ENCODE results near the gene NFKB2.

NFKB2 gene

DNA sequence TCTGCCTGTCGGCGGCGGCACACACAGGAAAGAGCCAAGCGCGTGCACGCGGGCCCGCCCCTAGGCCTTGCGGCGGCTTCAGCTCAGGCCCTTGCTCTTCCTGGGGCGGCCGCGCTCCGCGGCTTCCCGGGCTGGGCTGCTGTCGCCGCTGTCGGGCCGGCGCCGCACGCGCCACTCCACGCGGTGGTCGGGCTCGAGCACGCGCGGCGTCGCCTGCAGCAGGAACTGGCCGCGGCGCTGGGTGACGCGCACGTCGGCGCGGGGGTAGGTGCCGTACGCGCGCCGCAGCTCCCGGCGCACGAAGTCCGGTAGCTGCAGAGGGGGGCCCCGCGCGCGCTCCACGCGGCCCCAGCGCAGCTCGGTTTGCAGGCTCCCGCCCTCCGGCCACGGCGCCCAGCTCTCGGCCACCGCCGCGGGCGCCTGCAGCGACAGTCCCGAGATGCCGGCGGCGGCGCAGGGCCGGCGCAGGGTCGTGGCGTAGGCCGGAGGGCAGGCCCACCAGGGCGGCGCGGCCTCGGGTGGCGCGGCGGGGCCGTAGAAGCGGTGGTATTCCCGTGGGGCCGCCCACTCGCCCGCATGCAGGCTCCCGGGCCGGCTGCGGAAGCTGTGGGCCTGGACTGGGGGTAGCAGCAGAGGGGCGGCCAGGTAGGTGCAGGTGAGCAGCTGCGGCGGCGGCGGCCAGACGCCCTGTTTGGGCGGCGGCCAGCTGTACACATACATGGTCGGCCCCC, 55.0 kb downstream of the NFKB2 start:
- no peaks in the 10 kb centered on the region for H3K9me3 Mint-ChIP-seq
- TF ChIP-seq, protein P1, sequence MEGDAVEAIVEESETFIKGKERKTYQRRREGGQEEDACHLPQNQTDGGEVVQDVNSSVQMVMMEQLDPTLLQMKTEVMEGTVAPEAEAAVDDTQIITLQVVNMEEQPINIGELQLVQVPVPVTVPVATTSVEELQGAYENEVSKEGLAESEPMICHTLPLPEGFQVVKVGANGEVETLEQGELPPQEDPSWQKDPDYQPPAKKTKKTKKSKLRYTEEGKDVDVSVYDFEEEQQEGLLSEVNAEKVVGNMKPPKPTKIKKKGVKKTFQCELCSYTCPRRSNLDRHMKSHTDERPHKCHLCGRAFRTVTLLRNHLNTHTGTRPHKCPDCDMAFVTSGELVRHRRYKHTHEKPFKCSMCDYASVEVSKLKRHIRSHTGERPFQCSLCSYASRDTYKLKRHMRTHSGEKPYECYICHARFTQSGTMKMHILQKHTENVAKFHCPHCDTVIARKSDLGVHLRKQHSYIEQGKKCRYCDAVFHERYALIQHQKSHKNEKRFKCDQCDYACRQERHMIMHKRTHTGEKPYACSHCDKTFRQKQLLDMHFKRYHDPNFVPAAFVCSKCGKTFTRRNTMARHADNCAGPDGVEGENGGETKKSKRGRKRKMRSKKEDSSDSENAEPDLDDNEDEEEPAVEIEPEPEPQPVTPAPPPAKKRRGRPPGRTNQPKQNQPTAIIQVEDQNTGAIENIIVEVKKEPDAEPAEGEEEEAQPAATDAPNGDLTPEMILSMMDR (IDR thresholded peaks at IDR 0.05; ENCODE audit: unreplicated experiment in 3 of 3): no peak
- H3K36me3 Mint-ChIP-seq (ENCODE audit: low read depth): peaks cover 5% of the 10 kb centered on the region
- peaks cover 7% of the 10 kb centered on the region for H3K4me1 Mint-ChIP-seq
- H3K27me3 Mint-ChIP-seq (ENCODE audit: low read depth): peaks cover 3% of the 10 kb centered on the region
- H3K27ac Mint-ChIP-seq: peak overlapping the region; percentile 58 to 77 (median 73)
- H3K4me3 Mint-ChIP-seq: peak overlapping the region; percentile 94 to 95 (median 94)

DNA sequence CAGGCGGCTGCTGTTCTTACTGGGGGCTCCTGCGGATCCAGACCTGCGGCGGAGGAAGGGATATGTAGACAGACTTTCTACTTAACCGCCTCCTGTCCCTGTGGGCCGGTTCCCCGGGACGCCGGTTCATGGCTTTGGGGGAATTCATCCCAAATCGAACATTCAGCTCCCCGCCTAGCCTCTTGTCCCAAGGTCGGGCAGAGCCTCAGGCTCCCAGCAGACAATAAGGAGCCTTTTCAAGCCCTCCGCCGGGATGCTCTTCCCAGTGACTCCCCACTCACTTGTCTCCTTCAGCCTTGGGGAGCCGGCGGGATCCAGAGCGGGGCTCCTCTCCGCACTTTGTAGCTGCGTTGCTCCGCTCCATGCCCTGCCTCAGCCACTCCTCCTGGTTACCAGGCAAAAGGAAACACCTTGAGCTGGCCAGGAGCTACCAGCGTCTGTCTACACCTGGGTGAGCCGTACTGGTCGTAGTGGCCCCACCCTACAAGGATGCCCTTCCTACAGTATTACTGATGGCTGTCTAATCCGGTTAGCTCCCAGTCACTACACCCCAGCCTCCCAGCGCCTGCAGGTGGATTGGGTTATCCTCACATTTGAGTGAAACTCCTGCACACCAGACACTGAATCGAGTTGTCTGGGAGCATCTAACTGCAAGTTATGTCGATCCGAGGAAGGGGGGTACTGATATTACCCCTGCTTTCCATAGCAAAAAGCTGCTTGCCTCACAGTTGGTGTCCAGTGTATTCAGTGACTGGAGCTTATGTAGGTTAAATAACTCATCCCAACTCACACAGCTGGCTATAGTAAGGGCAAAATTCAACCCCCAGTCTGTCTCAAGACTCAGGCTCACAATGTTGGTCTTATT, 55.8 kb downstream of the NFKB2 start, which contains the start of gene C10orf95:
Gene C10orf95 (minus strand): TSS at position 439 of the 865 bp plus-strand sequence. CDS start 450 bp downstream, outside the sequence.
- Mint-ChIP-seq H3K4me3 (peak within 1 kb of the TSS; percentile 88 to 94 (median 91)), H3K27ac (peak within 1 kb of the TSS in 2 of 3 experiments; percentile 77), H3K36me3 (ENCODE audit: low read depth) (peaks cover 5% of the 10 kb centered on the region), H3K27me3 (ENCODE audit: low read depth) (peaks cover 3% of the 10 kb centered on the region), H3K4me1 (peaks cover 7% of the 10 kb centered on the region), H3K9me3 (no peaks in the 10 kb centered on the region)
- TF ChIP-seq, protein P1 (IDR thresholded peaks at IDR 0.05; ENCODE audit: unreplicated experiment in 3 of 3): no peak
